GM12891 (cell line): Measurements from ENCODE around the gene DNAH10.

Experiments used
- DNase-seq: peaks from one replicate; pipeline ENCODE4 v3.0.0; 2011; ENCODE audit warnings: low spot score; ENCODE audit not compliant: insufficient read length
- FAIRE-seq: peaks from 2 replicates; lab custom pipeline; 2011; peaks lifted over from hg19 to GRCh38; lab: Jason Lieb, UNC
- PAX5 ChIP-seq: IDR thresholded peaks from 2 replicates; pipeline ENCODE4 v1.6.1; 2011; ENCODE audit warnings: low read length, moderate library complexity, mild to moderate bottlenecking; ENCODE audit not compliant: insufficient read depth, severe bottlenecking
- POLR2A ChIP-seq: IDR thresholded peaks from 2 replicates; pipeline ENCODE4 v1.6.1; 2011; ENCODE audit warnings: low read depth, low read length, control low read depth
- POLR2AphosphoS5 ChIP-seq: IDR thresholded peaks from 2 replicates; pipeline ENCODE4 v1.6.1; 2011; ENCODE audit warnings: low read depth, low read length, control low read depth
- POU2F2 ChIP-seq: IDR thresholded peaks from 2 replicates; pipeline ENCODE4 v1.6.1; 2011; ENCODE audit warnings: low read depth, mild to moderate bottlenecking, control low read depth, low read length, moderate library complexity
- SPI1 ChIP-seq: IDR thresholded peaks from 2 replicates; pipeline ENCODE4 v1.6.1; 2011; ENCODE audit warnings: low read depth, low read length, control low read depth
- TAF1 ChIP-seq: IDR thresholded peaks from 2 replicates; pipeline ENCODE4 v1.6.1; 2011; ENCODE audit warnings: low read depth, low read length, control low read depth

The DNAH10 gene

DNA sequence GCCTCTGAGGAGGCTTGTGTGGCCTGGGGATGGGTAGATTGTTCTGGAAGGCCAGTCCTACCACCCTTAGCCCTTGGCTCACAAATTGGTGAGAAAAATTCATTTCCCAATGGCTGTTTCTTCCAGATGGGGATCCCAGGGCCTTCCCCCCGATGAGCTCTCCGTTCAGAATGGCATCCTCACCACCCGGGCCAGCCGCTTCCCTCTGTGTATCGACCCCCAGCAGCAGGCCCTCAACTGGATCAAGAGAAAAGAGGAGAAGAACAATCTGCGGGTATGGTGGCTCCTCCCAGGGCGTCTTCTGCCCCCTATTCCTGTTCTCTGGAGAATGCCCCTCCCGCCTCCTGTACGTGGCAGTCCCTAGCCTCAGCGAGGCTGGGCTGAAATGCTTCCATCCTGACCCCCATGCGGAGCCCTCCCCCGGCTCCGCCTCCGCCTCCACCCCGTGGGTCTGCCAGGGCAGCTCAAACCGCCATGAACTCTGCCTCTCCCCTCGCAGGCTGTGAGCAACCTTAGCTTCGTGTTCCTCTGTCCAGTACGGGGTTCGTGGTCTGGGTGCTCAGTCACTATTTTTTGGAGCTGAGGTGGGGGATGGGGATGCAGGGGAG lies 152.7 kb downstream of the DNAH10 start:
- no peak for FAIRE-seq
- no peak for DNase-seq
- no peak for TF ChIP-seq POU2F2
- TF ChIP-seq POLR2AphosphoS5, result no peak
- no peak for TF ChIP-seq PAX5

DNA sequence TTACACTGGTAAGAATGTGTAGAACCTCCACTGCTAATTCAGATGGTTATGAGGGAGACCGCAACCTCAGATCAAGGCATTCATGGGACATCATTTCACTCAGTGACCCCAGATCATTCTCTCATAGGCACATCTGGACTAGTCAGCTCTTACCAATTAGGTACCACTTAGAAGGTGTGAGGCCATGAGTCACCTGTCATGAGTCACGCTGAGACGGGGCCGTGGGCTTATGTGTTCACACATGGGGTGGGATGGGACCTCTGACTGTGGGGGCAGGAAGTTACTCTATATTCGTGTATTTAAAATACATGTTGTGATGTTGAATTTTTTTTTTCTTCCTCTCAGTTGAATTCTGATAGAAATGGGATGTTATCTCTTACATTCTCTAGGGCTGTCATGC lies 154.6 kb downstream of the DNAH10 start:
- no peak for FAIRE-seq

GRCh38 chr12:123917337-123917850 lies 155.3 kb downstream of the DNAH10 start:
- no peak for DNase-seq
- FAIRE-seq, result no peak
- TF ChIP-seq POLR2AphosphoS5 (no peak), POLR2A (no peak), POU2F2 (no peak), TAF1 (no peak), SPI1 (no peak), PAX5 (no peak)

More for the DNA sequence above, 154.6 kb downstream of the DNAH10 start:
- no peak for TF ChIP-seq POLR2A
- no peak for TF ChIP-seq POU2F2
- TF ChIP-seq POLR2AphosphoS5, result no peak
- no peak for TF ChIP-seq PAX5
- no peak for TF ChIP-seq TAF1
- no peak for TF ChIP-seq SPI1
- DNase-seq, result no peak

DNA sequence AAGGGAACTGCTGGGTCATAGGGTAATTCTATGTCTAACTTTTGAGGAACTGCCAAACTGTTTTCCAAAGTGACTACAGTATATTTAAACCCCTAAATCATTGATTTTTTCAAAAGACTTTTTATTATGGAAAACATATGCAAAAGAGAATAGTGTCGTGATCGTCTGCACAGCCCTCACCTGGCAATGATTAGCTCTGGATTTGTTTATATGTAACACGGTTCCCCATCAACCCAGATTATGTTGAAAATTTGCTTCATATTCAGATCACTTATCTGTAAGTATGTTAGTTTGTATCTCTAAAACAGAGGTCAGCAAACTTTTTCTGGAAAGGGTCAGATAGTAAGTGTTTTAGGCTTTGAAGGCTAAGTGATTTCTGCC lies 157.9 kb downstream of the DNAH10 start:
- FAIRE-seq, result no peak
- no peak for DNase-seq
- TF ChIP-seq POLR2AphosphoS5, result no peak
- TF ChIP-seq TAF1, result no peak
- TF ChIP-seq POU2F2, result no peak
- TF ChIP-seq SPI1, result no peak
- TF ChIP-seq POLR2A, result no peak
- TF ChIP-seq PAX5, result no peak

DNA sequence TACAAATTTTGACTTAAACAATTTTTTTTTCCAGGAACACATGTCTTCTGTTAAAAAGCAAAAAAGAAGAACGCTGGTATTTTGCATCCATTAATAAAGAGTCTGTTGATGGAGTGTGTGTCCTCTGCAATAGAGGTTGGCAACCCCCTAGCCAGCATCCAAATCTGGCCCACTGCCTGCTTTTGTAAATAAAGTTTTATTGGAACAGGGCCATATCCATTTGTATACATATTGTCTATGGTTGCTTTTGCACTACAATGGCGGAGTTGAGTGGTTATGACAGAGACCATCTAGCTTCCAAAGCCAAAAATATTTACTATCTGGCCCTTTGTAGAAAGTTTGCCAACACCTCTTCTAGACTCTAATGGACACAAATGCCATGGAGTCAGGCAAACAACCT lies 160.9 kb downstream of the DNAH10 start:
- TF ChIP-seq POU2F2, result no peak
- no peak for TF ChIP-seq POLR2AphosphoS5
- no peak for TF ChIP-seq TAF1
- FAIRE-seq, result no peak

DNA sequence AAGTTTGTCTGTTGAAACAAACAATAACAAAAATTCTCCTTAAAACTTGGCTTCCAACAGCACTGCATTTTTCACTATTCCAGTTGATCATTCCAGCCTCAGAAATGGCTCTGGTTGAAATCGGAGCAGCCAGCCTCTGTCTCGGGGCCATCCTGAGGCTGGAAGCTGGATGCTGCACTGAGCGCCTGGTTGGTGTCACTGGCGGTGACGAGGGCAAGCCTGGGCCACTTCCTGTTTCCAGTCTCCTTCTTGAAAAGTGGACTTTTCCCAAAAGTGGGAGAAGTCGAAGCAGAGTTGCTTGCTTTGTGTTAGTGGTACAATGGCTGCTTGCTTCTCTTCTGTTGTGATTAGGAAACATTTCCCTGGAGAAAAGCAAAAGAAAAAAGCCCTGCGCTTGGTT lies 161.8 kb downstream of the DNAH10 start:
- FAIRE-seq (no peak), DNase-seq (no peak)
- TF ChIP-seq PAX5 (no peak), SPI1 (no peak), POLR2AphosphoS5 (no peak), TAF1 (no peak), POLR2A (no peak), POU2F2 (no peak)

More for the DNA sequence above, 160.9 kb downstream of the DNAH10 start:
- no peak for DNase-seq

- TF ChIP-seq POLR2AphosphoS5 (no peak), PAX5 (no peak), POU2F2 (no peak), SPI1 (no peak), POLR2A (no peak), TAF1 (no peak)
- DNase-seq (no peak), FAIRE-seq (no peak)
Measured at GRCh38 chr12:123924539-123924938, 162.4 kb downstream of the DNAH10 start.

- TF ChIP-seq PAX5, result no peak
- no peak for TF ChIP-seq SPI1
- no peak for TF ChIP-seq TAF1
- FAIRE-seq, result no peak
Measured at GRCh38 chr12:123928274-123928865, 166.3 kb downstream of the DNAH10 start.

GRCh38 chr12:123928897-123929296 lies 166.8 kb downstream of the DNAH10 start:
- DNase-seq, result no peak
- no peak for TF ChIP-seq POLR2A
- TF ChIP-seq TAF1, result no peak
- TF ChIP-seq POU2F2, result no peak
- no peak for TF ChIP-seq POLR2AphosphoS5
- no peak for TF ChIP-seq SPI1
- TF ChIP-seq PAX5, result no peak
- no peak for FAIRE-seq

More at GRCh38 chr12:123928274-123928865, 166.3 kb downstream of the DNAH10 start:
- no peak for DNase-seq

GRCh38 chr12:123929946-123930583 lies 168.0 kb downstream of the DNAH10 start:
- DNase-seq (no peak), FAIRE-seq (no peak)
- no peak for TF ChIP-seq SPI1
- no peak for TF ChIP-seq PAX5

DNA sequence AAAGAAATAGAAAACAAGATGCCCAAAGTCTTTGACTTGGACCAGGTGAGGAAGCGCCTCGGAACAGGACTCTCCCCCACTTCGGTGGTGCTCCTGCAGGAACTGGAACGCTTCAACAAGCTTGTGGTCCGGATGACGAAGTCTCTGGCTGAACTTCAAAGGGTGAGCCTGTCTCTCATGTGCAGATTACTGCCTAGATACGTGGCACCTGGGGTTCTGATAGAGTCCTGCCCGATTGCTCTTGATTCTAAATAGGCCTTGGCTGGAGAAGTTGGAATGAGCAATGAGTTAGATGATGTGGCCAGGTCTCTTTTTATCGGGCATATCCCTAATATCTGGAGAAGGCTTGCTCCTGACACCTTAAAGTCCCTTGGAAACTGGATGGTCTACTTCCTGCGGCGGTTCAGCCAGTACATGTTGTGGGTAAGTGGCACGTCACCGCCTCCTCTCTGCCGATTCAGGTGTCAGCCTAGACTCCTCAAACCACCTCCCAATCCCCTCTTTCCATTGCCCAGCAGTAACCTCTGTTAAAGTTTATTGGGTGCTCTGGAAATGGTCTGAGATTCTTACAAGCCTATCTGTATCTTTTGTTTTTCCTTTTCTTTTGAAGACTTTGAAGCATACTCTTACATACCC lies 169.7 kb downstream of the DNAH10 start:
- no peak for FAIRE-seq

More for the DNA sequence above, 169.7 kb downstream of the DNAH10 start:
- TF ChIP-seq SPI1, result no peak
- TF ChIP-seq POU2F2, result no peak
- no peak for TF ChIP-seq POLR2A
- no peak for TF ChIP-seq TAF1
- no peak for TF ChIP-seq PAX5
- no peak for TF ChIP-seq POLR2AphosphoS5
- no peak for DNase-seq
